Measurements from ENCODE around the gene DGLUCY. TPM values are rescaled to one million over a fixed set of nuclear protein-coding genes. Genes with fewer than 3 reads are reported as not detected.

The DGLUCY gene
- total RNA-seq, 1 experiment from 2014 or later: 67.0 TPM

DNA sequence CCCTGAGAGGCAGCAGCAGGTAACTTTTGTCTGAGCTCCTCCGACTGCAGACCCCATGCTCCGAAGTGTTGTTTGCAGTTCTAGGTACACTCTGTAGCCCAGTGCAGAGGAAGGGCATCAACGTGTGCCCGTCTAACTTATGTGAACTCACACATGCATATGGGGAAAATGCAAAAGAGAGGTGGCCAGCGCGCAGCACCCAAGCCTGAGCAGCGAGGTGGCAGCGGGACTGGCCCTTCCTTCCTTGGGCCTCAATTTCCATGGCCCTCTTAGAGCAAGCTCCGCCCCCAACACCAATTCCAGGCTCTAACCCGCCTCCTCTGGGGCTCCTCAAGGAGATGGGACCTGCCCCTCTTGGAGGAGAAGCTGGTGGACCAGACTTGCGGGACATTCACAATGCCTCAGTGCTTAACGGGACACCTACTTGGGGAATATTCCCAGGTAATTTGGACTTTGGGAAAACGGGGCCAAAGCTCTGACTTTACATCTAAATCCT lies 102.9 kb downstream of the DGLUCY start:
- CTCF ChIA-PET: no interaction called here
- TF ChIP-seq RAD21 (IDR thresholded peaks at IDR 0.05; ENCODE audit: low read depth) (no peak), EZH2phosphoT487 (IDR thresholded peaks at IDR 0.05; ENCODE audit: borderline replicate concordance) (no peak), CEBPB (IDR thresholded peaks at IDR 0.05; ENCODE audit: low read depth) (no peak), YY1 (IDR thresholded peaks at IDR 0.05; ENCODE audit: extremely low read depth, insufficient replicate concordance, low read depth, low read length) (no peak), SP1 (IDR thresholded peaks at IDR 0.05; ENCODE audit: low read depth) (no peak), ZBTB33 (IDR thresholded peaks at IDR 0.05; ENCODE audit: extremely low read depth, insufficient replicate concordance, low read length) (no peak), ZNF274 (IDR thresholded peaks at IDR 0.05; ENCODE audit: low read depth, low read length) (no peak), SRF (IDR thresholded peaks at IDR 0.05; ENCODE audit: low read depth) (no peak), CTCF (IDR thresholded peaks at IDR 0.05 in 2 of 3, conservative IDR thresholded peaks at IDR 0.05 in 1 of 3; ENCODE audit: borderline replicate concordance in 1 of 3, insufficient read depth in 1 of 3, low read depth in 2 of 3, low read length in 2 of 3) (no peak), EZH2 (IDR thresholded peaks at IDR 0.05) (no peak), EGR1 (IDR thresholded peaks at IDR 0.05; ENCODE audit: low read depth) (no peak), SIN3A (IDR thresholded peaks at IDR 0.05; ENCODE audit: low read depth) (no peak), ATF3 (IDR thresholded peaks at IDR 0.05) (no peak), POLR2AphosphoS5 (IDR thresholded peaks at IDR 0.05; ENCODE audit: low read depth, low read length) (no peak), JUND (IDR thresholded peaks at IDR 0.05) (no peak), MAX (IDR thresholded peaks at IDR 0.05) (no peak), ELF1 (IDR thresholded peaks at IDR 0.05; ENCODE audit: borderline replicate concordance, low read depth) (no peak), POLR2A (IDR thresholded peaks at IDR 0.05; ENCODE audit: borderline replicate concordance, extremely low read depth, insufficient read depth, insufficient read length) (no peak), TCF7L2 (IDR thresholded peaks at IDR 0.05; ENCODE audit: borderline replicate concordance, extremely low read depth, insufficient read depth, insufficient read length) (no peak)
- no peak overlapping the region for H3K27ac ChIP-seq (ENCODE audit: low read depth, low read length)
- H3K4me2 ChIP-seq (ENCODE audit: low read length): no peak overlapping the region
- no peaks in the 10 kb centered on the region for H3K4me1 ChIP-seq (ENCODE audit: control insufficient read depth in 1 of 2, insufficient read depth in 2 of 2, low read length in 2 of 2)
- H3K27me3 ChIP-seq (ENCODE audit: insufficient read depth, low read length): no peaks in the 10 kb centered on the region
- no peak overlapping the region for H3K4me3 ChIP-seq (replicated peaks in 1 of 2; ENCODE audit: low read depth in 1 of 2, low read length in 2 of 2)
- H2AFZ ChIP-seq (ENCODE audit: low read depth, low read length, poor library complexity, severe bottlenecking): no peak overlapping the region
- H4K20me1 ChIP-seq (ENCODE audit: insufficient read depth): no peaks in the 10 kb centered on the region
- no peaks in the 10 kb centered on the region for H3K79me2 ChIP-seq (ENCODE audit: insufficient read depth, low read length)
- no TSS peak for BruUV-seq (replicated peaks)
- H3K9ac ChIP-seq (ENCODE audit: low read length): no peak overlapping the region
- RAD21 ChIA-PET (ENCODE audit: low non-redundant PET in 1 of 2, low total read pairs in 2 of 2, uncharacterized antibody in 2 of 2, unreplicated experiment in 2 of 2): no interaction called here
- peaks cover 2 to 6% of the 10 kb centered on the region in 2 experiments; a peak in 3 of 4 replicates for H3K36me3 ChIP-seq (ENCODE audit: control insufficient read depth in 1 of 2, insufficient read depth in 2 of 2, low read length in 2 of 2)
- DNase-seq (ENCODE audit: low read depth, low spot score) (no peak), ATAC-seq (no peak)
- intact Hi-C loops (cut with micrococcal nuclease): no loop called here
- no peaks in the 10 kb centered on the region for H3K9me3 ChIP-seq (ENCODE audit: control insufficient read depth in 1 of 2, insufficient read depth in 1 of 2, low read depth in 1 of 2, low read length in 2 of 2)
- H3K9me2 ChIP-seq (ENCODE audit: insufficient read depth): no peaks in the 10 kb centered on the region
- POLR2A ChIA-PET: interaction anchor here (0.6 kb wide), 1 partner anchor 23 kb away, joined by 4 read pairs; no protein-coding TSS in a partner anchor
